Measurements from ENCODE around the gene PPME1. TPM values are rescaled to one million over a fixed set of nuclear protein-coding genes. Genes with fewer than 3 reads are reported as not detected.
"Not testable (repeated sequence)": the region's sequence is repeated elsewhere in the genome, so short reads cannot be mapped to it uniquely, and the experiment has no call there.

The PPME1 gene, protein sequence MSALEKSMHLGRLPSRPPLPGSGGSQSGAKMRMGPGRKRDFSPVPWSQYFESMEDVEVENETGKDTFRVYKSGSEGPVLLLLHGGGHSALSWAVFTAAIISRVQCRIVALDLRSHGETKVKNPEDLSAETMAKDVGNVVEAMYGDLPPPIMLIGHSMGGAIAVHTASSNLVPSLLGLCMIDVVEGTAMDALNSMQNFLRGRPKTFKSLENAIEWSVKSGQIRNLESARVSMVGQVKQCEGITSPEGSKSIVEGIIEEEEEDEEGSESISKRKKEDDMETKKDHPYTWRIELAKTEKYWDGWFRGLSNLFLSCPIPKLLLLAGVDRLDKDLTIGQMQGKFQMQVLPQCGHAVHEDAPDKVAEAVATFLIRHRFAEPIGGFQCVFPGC
- total RNA-seq = 29.7 TPM

- Histone ChIP-seq H3K9me3 (no peaks in the 10 kb centered on the region), H3K4me1 (peaks cover 12 to 20% of the 10 kb centered on the region in 2 donors), H3K36me3 (peaks cover 7 to 9% of the 10 kb centered on the region in 2 donors), H3K27ac (peak within 1 kb of the TSS; percentile 94), H3K4me3 (peak within 1 kb of the TSS; percentile 90 to 96), H3K27me3 (no peaks in the 10 kb centered on the region)
- TF ChIP-seq CTCF (IDR thresholded peaks at IDR 0.05) = peak in 2 of 3 experiments; percentile 20 to 25
- peak; percentile 98 to 100 for DNase-seq (ENCODE audit: low spot score in 2 of 2)
- intact Hi-C loops (cut with DNase I) = loop anchor here (1.0 to 10.0 kb wide), 7 partner anchors 146 to 776 kb away; partner anchors contain the start of genes COA4, LIPT2, MRPL48 and PAAF1
Measured at GRCh38 chr11:74170694-74171629, at the start of gene PPME1, which contains the start of gene C2CD3. PPME1 (plus strand) TSS chr11:74171289; CDS start chr11:74171422, 133 bp downstream. C2CD3 (minus strand) TSS chr11:74171002; CDS start chr11:74170792, 210 bp downstream.

DNA sequence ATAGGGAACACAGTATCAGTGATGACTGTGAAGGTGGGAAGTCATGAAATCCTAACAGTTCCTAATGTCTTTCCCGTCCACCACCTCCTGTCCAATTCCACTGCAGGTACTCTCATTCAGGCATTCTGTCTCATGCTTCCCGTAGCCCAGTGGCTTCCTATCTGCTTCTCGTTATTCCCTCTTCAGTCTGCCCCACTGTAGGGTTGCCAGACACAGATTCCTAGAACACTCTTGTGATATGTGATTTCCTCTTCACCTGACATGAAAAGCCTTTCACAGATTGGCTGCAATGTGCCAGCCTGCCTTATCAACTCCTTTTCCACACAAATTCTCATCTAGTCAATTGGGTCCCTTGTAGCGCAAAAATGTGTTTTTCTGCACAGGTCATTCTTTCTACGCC is 49.3 kb upstream of the PPME1 start:
- Histone ChIP-seq H3K4me1 (no peaks in the 10 kb centered on the region), H3K9me3 (no peaks in the 10 kb centered on the region), H3K36me3 (peaks cover 13% of the 10 kb centered on the region in 2 donors), H3K27me3 (no peaks in the 10 kb centered on the region), H3K27ac (no peak overlapping the region), H3K4me3 (no peak overlapping the region)
- DNase-seq (ENCODE audit: low spot score in 2 of 2) = no peak
- TF ChIP-seq CTCF (IDR thresholded peaks at IDR 0.05) = no peak
- intact Hi-C loops (cut with DNase I) = no loop called here

DNA sequence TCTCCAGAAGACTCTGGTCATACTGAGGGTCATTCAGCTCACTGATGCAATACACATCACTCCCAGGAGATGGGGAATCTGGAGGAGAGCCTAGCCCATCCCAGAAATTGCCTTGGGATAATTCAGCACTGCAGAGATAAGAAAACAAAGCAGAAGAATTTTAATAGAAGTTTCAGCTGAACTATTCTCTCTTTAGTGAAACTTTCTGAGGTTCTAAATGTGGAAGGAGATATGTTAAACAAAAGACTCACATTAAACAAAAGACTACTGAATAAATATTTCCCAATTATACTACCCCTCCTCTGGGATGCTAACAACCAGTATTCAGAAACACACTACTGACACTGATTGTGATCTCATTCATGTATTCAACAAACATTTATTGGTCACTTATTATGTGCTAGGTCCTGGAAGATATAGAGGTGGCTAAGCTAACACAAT is 48.1 kb upstream of the PPME1 start:
- Histone ChIP-seq H3K36me3 (peaks cover 7 to 8% of the 10 kb centered on the region in 2 donors), H3K27me3 (no peaks in the 10 kb centered on the region), H3K4me1 (no peaks in the 10 kb centered on the region), H3K27ac (no peak overlapping the region), H3K4me3 (no peak overlapping the region), H3K9me3 (no peaks in the 10 kb centered on the region)
- no peak for DNase-seq (ENCODE audit: low spot score in 2 of 2)
- no peak for TF ChIP-seq CTCF (IDR thresholded peaks at IDR 0.05)
- intact Hi-C loops (cut with DNase I) = no loop called here

DNA sequence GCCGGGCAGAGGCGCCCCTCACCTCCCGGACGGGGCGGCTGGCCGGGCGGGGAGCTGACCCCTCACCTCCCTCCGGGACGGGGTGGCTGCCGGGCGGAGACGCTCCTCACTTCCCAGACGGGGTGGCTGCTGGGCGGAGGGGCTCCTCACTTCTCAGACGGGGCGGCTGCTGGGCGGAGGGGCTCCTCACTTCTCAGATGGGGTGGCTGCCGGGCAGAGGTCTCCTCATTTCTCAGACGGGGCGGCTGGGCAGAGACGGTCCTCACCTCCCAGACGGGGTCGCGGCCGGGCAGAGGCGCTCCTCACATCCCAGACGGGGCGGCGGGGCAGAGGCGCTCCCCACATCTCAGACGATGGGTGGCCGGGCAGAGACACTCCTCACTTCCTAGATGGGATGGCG is 42.0 kb upstream of the PPME1 start:
- H3K4me1 ChIP-seq; H3K27ac ChIP-seq; intact Hi-C loops (cut with DNase I); H3K9me3 ChIP-seq; H3K4me3 ChIP-seq; DNase-seq (ENCODE audit: low spot score in 2 of 2); H3K27me3 ChIP-seq: not testable (repeated sequence)
- H3K36me3 ChIP-seq = peaks cover 9 to 32% of the 10 kb centered on the region in 2 donors

DNA sequence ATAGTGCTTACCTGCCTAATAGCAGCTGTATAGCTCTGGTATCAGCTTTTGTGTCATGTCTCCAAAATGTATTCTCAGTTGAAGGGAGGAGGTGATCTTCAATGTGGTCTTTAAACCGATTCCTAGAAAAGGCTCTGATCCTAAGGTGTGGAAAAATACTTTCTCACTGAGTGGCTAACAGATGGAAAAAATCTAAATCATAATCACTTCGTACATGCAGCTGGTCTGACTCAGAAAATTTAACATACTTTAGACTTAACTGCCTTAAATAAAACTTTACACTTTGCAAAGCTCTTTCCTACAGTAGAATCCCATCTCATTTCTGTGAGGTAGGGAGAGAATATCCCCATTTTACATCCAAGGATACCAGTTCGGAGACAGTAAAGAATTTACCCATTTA is 38.3 kb upstream of the PPME1 start:
- intact Hi-C loops (cut with DNase I) = no loop called here
- Histone ChIP-seq H3K4me1 (no peaks in the 10 kb centered on the region), H3K27ac (no peak overlapping the region), H3K9me3 (no peaks in the 10 kb centered on the region), H3K36me3 (peaks cover 9 to 32% of the 10 kb centered on the region in 2 donors), H3K4me3 (no peak overlapping the region), H3K27me3 (no peaks in the 10 kb centered on the region)
- DNase-seq (ENCODE audit: low spot score in 2 of 2) = no peak
- no peak for TF ChIP-seq CTCF (IDR thresholded peaks at IDR 0.05)
